DOHH2 (cell line): ENCODE results near the gene GATA2.

Experiments used
- H3F3A ChIP-seq: fragments of 200-600 bp; sonication (generic), shearing (Covaris generic); 2 replicates; pipeline ENCODE4 v1.6.0; 2016; ENCODE audit warnings: antibody characterized with exemption, mild to moderate bottlenecking; ENCODE audit not compliant: control insufficient read depth, insufficient read depth
- H3K27ac ChIP-seq: fragments of 200-600 bp; sonication (generic); 2 replicates; pipeline ENCODE4 v1.5.1; 2014; ENCODE audit warnings: low read depth, mild to moderate bottlenecking, low read length, moderate library complexity
- H3K27me3 ChIP-seq: fragments of 200-600 bp; sonication (generic); 2 replicates; pipeline ENCODE4 v1.6.1; 2014; ENCODE audit warnings: mild to moderate bottlenecking, low read length, mixed read lengths; ENCODE audit not compliant: control insufficient read depth
- H3K36me3 ChIP-seq: fragments of 200-600 bp; sonication (generic); 2 replicates; pipeline ENCODE4 v1.6.1; 2014; ENCODE audit warnings: mild to moderate bottlenecking, low read length, moderate library complexity, mixed read lengths; ENCODE audit not compliant: control insufficient read depth
- H3K4me1 ChIP-seq: fragments of 200-600 bp; sonication (generic); 2 replicates; pipeline ENCODE4 v1.6.1; 2014; ENCODE audit warnings: mild to moderate bottlenecking, low read length, mixed read lengths; ENCODE audit not compliant: control insufficient read depth
- H3K4me2 ChIP-seq: fragments of 200-600 bp; sonication (generic); 2 replicates; pipeline ENCODE4 v1.6.0; 2014; ENCODE audit warnings: mild to moderate bottlenecking, low read length, moderate library complexity
- H3K4me3 ChIP-seq: fragments of 200-600 bp; sonication (generic); 2 replicates; pipeline ENCODE4 v1.5.1; 2014; ENCODE audit warnings: mild to moderate bottlenecking, low read length, mixed read lengths
- H3K79me2 ChIP-seq: fragments of 200-600 bp; sonication (generic); 2 replicates; pipeline ENCODE4 v1.6.1; 2014; ENCODE audit warnings: mild to moderate bottlenecking, low read length, mixed read lengths; ENCODE audit not compliant: control insufficient read depth
- H3K9me2 ChIP-seq: fragments of 200-600 bp; sonication (generic); replicated peaks from 2 replicates; pipeline ENCODE4 v1.6.1; 2014; ENCODE audit warnings: mild to moderate bottlenecking, low read length, mixed read lengths; ENCODE audit not compliant: control insufficient read depth
- H3K9me3 ChIP-seq: fragments of 200-600 bp; sonication (generic); 2 replicates; pipeline ENCODE4 v1.6.1; 2014; ENCODE audit warnings: antibody characterized with exemption, low read length, mixed read lengths; ENCODE audit not compliant: control insufficient read depth, insufficient read depth
- H4K20me1 ChIP-seq: fragments of 200-600 bp; sonication (generic); 2 replicates; pipeline ENCODE4 v1.6.0; 2014; ENCODE audit warnings: low read depth, mild to moderate bottlenecking, antibody characterized with exemption, low read length, moderate library complexity; ENCODE audit not compliant: control insufficient read depth, insufficient read depth
- EZH2phosphoT487 ChIP-seq: fragments of 200-600 bp; sonication (generic); IDR thresholded peaks from 2 replicates; pipeline ENCODE4 v1.6.1; 2017; ENCODE audit warnings: borderline replicate concordance, mild to moderate bottlenecking, antibody characterized with exemption, low read length, moderate library complexity, mixed read lengths
- TF ChIP-seq, protein P1 (sequence below): fragments of 200-600 bp; sonication (generic); IDR thresholded peaks from one replicate; pipeline ENCODE4 v1.5.1; 2014; ENCODE audit warnings: antibody characterized with exemption, mild to moderate bottlenecking, low read depth, low read length; ENCODE audit not compliant: poor library complexity, severe bottlenecking

GATA2 gene

GRCh38 chr3:128442070-128442469 lies 50.9 kb downstream of the GATA2 start:
- Histone ChIP-seq H3K4me1 (no peaks in the 10 kb centered on the region), H3K4me3 (no peak overlapping the region), H3K36me3 (no peaks in the 10 kb centered on the region), H3K4me2 (no peak overlapping the region), H3K9me2 (no peaks in the 10 kb centered on the region), H3F3A (no peaks in the 10 kb centered on the region), H4K20me1 (no peaks in the 10 kb centered on the region), H3K27me3 (peaks cover 4% of the 10 kb centered on the region; the same call in 1 of the 2 replicates), H3K79me2 (no peaks in the 10 kb centered on the region), H3K9me3 (no peaks in the 10 kb centered on the region; the same call in 1 of the 2 replicates), H3K27ac (no peak overlapping the region)
- TF ChIP-seq, protein P1, sequence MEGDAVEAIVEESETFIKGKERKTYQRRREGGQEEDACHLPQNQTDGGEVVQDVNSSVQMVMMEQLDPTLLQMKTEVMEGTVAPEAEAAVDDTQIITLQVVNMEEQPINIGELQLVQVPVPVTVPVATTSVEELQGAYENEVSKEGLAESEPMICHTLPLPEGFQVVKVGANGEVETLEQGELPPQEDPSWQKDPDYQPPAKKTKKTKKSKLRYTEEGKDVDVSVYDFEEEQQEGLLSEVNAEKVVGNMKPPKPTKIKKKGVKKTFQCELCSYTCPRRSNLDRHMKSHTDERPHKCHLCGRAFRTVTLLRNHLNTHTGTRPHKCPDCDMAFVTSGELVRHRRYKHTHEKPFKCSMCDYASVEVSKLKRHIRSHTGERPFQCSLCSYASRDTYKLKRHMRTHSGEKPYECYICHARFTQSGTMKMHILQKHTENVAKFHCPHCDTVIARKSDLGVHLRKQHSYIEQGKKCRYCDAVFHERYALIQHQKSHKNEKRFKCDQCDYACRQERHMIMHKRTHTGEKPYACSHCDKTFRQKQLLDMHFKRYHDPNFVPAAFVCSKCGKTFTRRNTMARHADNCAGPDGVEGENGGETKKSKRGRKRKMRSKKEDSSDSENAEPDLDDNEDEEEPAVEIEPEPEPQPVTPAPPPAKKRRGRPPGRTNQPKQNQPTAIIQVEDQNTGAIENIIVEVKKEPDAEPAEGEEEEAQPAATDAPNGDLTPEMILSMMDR = no peak
- no peak for TF ChIP-seq EZH2phosphoT487

- Histone ChIP-seq H3K9me3 (no peaks in the 10 kb centered on the region), H3K27ac (no peak overlapping the region), H3K36me3 (no peaks in the 10 kb centered on the region), H3K4me1 (no peaks in the 10 kb centered on the region), H3F3A (no peaks in the 10 kb centered on the region), H3K4me3 (no peak overlapping the region), H3K79me2 (no peaks in the 10 kb centered on the region), H3K9me2 (no peaks in the 10 kb centered on the region), H3K4me2 (no peak overlapping the region), H4K20me1 (no peaks in the 10 kb centered on the region), H3K27me3 (peaks cover 6% of the 10 kb centered on the region; the same call in 1 of the 2 replicates)
- no peak for TF ChIP-seq EZH2phosphoT487
- TF ChIP-seq, protein P1 = no peak
These were observed 53.8 kb downstream of the GATA2 start for GRCh38 chr3:128439226-128439625.

GRCh38 chr3:128438488-128439072 lies 54.4 kb downstream of the GATA2 start:
- no peaks in the 10 kb centered on the region for H3F3A ChIP-seq
- TF ChIP-seq EZH2phosphoT487 = no peak
- TF ChIP-seq, protein P1 = peak; percentile 89
- no peak overlapping the region for H3K27ac ChIP-seq
- H3K4me1 ChIP-seq = no peaks in the 10 kb centered on the region
- no peaks in the 10 kb centered on the region for H3K9me3 ChIP-seq
- H3K9me2 ChIP-seq = no peaks in the 10 kb centered on the region
- H4K20me1 ChIP-seq = no peaks in the 10 kb centered on the region
- H3K27me3 ChIP-seq = peaks cover 6% of the 10 kb centered on the region; the same call in 1 of the 2 replicates
- no peaks in the 10 kb centered on the region for H3K79me2 ChIP-seq
- no peak overlapping the region for H3K4me3 ChIP-seq
- no peak overlapping the region for H3K4me2 ChIP-seq
- no peaks in the 10 kb centered on the region for H3K36me3 ChIP-seq

DNA sequence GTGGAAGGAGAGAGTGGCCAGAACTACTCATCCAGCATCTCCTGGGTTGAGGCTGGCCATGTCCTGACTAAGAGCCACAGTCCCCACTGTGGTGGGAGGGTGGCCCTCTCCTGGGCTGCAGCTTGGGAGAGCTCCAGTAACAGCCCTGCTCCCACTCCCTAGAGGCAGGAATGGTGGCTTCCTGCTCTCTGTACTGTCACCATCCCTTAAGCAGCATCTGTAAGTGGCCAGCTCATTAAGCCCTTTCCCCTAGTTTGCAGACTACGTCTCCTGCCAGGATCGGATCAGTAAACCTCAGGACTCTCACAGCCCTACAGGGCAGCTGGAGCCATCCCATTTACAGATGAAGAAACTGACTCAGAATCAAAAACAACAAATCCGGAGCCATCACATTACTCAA lies 56.8 kb downstream of the GATA2 start:
- Histone ChIP-seq H3K36me3 (no peaks in the 10 kb centered on the region), H3K4me1 (no peaks in the 10 kb centered on the region), H3K79me2 (no peaks in the 10 kb centered on the region), H3K9me3 (no peaks in the 10 kb centered on the region), H4K20me1 (no peaks in the 10 kb centered on the region), H3F3A (no peaks in the 10 kb centered on the region), H3K4me2 (no peak overlapping the region), H3K27ac (no peak overlapping the region), H3K27me3 (peaks cover 6% of the 10 kb centered on the region; the same call in 1 of the 2 replicates), H3K4me3 (no peak overlapping the region), H3K9me2 (no peaks in the 10 kb centered on the region)
- no peak for TF ChIP-seq EZH2phosphoT487
- TF ChIP-seq, protein P1 = no peak
